Measurements from ENCODE around the gene FBXL17.

The FBXL17 gene

GRCh38 chr5:107990881-107991810 lies 390.8 kb downstream of the FBXL17 start:
- no peaks in the 10 kb centered on the region for H3K27me3 ChIP-seq (ENCODE audit: low read depth, low read length)
- H3K4me3 ChIP-seq (ENCODE audit: low read length), result no peak overlapping the region
- no peak overlapping the region for H2AFZ ChIP-seq (ENCODE audit: low read depth, low read length)
- TF ChIP-seq CTCF (IDR thresholded peaks at IDR 0.05; ENCODE audit: low read depth, low read length), result no peak
- no peaks in the 10 kb centered on the region for H4K20me1 ChIP-seq (ENCODE audit: insufficient read depth, low read length)
- no peaks in the 10 kb centered on the region for H3K36me3 ChIP-seq (replicated peaks; ENCODE audit: low read depth, low read length)
- no peaks in the 10 kb centered on the region for H3K79me2 ChIP-seq (ENCODE audit: low read length)
- H3K9ac ChIP-seq (ENCODE audit: low read length), result no peak overlapping the region
- H3K9me3 ChIP-seq (ENCODE audit: insufficient read depth, low read length), result no peaks in the 10 kb centered on the region
- H3K27ac ChIP-seq (ENCODE audit: low read length), result no peak overlapping the region
- H3K4me1 ChIP-seq (ENCODE audit: low read length), result no peaks in the 10 kb centered on the region
- no peak overlapping the region for H3K4me2 ChIP-seq (ENCODE audit: low read length)

- Histone ChIP-seq H3K27me3 (ENCODE audit: low read depth, low read length) (no peaks in the 10 kb centered on the region), H3K36me3 (replicated peaks; ENCODE audit: low read depth, low read length) (no peaks in the 10 kb centered on the region), H3K4me2 (ENCODE audit: low read length) (no peak overlapping the region), H3K9me3 (ENCODE audit: insufficient read depth, low read length) (no peaks in the 10 kb centered on the region), H3K4me3 (ENCODE audit: low read length) (no peak overlapping the region), H3K4me1 (ENCODE audit: low read length) (no peaks in the 10 kb centered on the region), H3K27ac (ENCODE audit: low read length) (no peak overlapping the region), H2AFZ (ENCODE audit: low read depth, low read length) (no peak overlapping the region), H4K20me1 (ENCODE audit: insufficient read depth, low read length) (no peaks in the 10 kb centered on the region), H3K9ac (ENCODE audit: low read length) (no peak overlapping the region), H3K79me2 (ENCODE audit: low read length) (no peaks in the 10 kb centered on the region)
- TF ChIP-seq EZH2phosphoT487 (IDR thresholded peaks at IDR 0.05; ENCODE audit: low read depth) (no peak), CTCF (IDR thresholded peaks at IDR 0.05; ENCODE audit: low read depth, low read length) (no peak)
These were observed 396.8 kb downstream of the FBXL17 start for GRCh38 chr5:107985144-107985543.

- no peak overlapping the region for H3K27ac ChIP-seq (ENCODE audit: low read length)
- no peaks in the 10 kb centered on the region for H3K36me3 ChIP-seq (replicated peaks; ENCODE audit: low read depth, low read length)
- H3K27me3 ChIP-seq (ENCODE audit: low read depth, low read length), result no peaks in the 10 kb centered on the region
- H3K4me2 ChIP-seq (ENCODE audit: low read length), result no peak overlapping the region
- H3K4me1 ChIP-seq (ENCODE audit: low read length), result no peaks in the 10 kb centered on the region
- no peaks in the 10 kb centered on the region for H4K20me1 ChIP-seq (ENCODE audit: insufficient read depth, low read length)
- no peaks in the 10 kb centered on the region for H3K79me2 ChIP-seq (ENCODE audit: low read length)
- no peak overlapping the region for H3K4me3 ChIP-seq (ENCODE audit: low read length)
- H3K9me3 ChIP-seq (ENCODE audit: insufficient read depth, low read length), result no peaks in the 10 kb centered on the region
- no peak overlapping the region for H3K9ac ChIP-seq (ENCODE audit: low read length)
- TF ChIP-seq EZH2phosphoT487 (IDR thresholded peaks at IDR 0.05; ENCODE audit: low read depth) (no peak), CTCF (IDR thresholded peaks at IDR 0.05; ENCODE audit: low read depth, low read length) (no peak)
- no peak overlapping the region for H2AFZ ChIP-seq (ENCODE audit: low read depth, low read length)
These were observed 399.0 kb downstream of the FBXL17 start for GRCh38 chr5:107982703-107983425.

Data from OCI-LY3 (cell line).